GM18507 (cell line): ENCODE results near the gene PCDHB9.
"Not testable (repeated sequence)": the region's sequence is repeated elsewhere in the genome, so short reads cannot be mapped to it uniquely, and the experiment has no call there.

Experiments
- DNase-seq: peaks from one replicate; pipeline ENCODE4 v3.0.0; 2011; ENCODE audit warnings: low read depth; ENCODE audit not compliant: insufficient read length; ENCODE audit errors: extremely low spot score
- FAIRE-seq: peaks from 2 replicates; lab custom pipeline; 2011; peaks lifted over from hg19 to GRCh38; lab: Jason Lieb, UNC

The PCDHB9 gene

DNA sequence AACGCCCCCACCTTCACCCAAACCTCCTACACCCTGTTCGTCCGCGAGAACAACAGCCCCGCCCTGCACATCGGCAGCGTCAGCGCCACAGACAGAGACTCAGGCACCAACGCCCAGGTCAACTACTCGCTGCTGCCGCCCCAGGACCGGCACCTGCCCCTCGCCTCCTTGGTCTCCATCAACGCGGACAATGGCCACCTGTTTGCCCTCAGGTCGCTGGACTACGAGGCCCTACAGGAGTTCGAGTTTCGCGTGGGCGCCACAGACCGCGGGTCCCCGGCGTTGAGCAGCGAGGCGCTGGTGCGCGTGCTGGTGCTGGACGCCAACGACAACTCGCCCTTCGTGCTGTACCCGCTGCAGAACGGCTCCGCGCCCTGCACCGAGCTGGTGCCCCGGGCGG, 37.9 kb downstream of the PCDHB9 start:
- not testable (repeated sequence) for DNase-seq

DNA sequence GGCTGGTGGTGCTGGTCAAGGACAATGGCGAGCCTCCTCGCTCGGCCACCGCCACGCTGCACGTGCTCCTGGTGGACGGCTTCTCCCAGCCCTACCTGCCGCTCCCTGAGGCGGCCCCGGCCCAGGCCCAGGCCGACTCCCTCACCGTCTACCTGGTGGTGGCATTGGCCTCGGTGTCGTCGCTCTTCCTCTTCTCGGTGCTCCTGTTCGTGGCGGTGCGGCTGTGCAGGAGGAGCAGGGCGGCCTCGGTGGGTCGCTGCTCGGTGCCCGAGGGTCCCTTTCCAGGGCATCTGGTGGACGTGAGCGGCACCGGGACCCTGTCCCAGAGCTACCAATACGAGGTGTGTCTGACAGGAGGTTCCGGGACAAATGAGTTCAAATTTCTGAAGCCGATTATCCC, 38.5 kb downstream of the PCDHB9 start:
- not testable (repeated sequence) for FAIRE-seq, DNase-seq

More for the DNA sequence above, 37.9 kb downstream of the PCDHB9 start:
- not testable (repeated sequence) for FAIRE-seq

DNA sequence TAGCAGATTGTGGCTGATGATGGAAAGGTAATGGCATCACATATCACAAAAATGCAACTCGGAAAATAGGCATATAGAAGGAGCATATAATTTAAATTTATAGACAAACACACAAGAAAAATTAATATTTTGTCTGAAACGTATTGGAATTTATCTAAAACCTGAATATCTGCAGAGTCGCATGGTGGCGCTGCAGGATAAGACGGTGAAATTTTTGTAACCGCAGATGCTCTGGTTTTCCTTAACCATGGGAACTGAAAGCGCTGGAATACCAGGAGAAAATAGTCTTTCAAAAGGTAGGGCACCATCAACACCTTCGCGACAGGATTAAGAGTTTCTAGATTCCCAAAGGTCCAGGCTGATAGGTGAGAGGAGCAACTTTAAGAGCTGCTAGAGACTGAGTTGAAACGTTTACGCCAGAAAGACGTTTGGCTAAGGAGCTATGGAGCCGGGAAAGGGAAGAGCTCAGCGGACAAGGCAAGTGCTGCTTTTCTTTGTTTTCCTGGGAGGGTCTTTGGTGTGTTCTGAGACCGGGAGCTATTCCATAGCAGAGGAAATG, 47.2 kb downstream of the PCDHB9 start:
- no peak for DNase-seq
- no peak for FAIRE-seq

DNA sequence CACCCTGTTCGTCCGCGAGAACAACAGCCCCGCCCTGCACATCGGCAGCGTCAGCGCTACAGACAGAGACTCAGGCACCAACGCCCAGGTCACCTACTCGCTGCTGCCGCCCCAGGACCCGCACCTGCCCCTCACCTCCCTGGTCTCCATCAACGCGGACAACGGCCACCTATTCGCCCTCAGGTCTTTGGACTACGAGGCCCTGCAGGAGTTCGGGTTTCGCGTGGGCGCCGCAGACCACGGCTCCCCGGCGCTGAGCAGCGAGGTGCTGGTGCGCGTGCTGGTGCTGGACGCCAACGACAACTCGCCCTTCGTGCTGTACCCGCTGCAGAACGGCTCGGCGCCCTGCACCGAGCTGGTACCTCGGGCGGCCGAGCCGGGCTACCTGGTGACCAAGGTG, 49.0 kb downstream of the PCDHB9 start:
- not testable (repeated sequence) for FAIRE-seq, DNase-seq

DNA sequence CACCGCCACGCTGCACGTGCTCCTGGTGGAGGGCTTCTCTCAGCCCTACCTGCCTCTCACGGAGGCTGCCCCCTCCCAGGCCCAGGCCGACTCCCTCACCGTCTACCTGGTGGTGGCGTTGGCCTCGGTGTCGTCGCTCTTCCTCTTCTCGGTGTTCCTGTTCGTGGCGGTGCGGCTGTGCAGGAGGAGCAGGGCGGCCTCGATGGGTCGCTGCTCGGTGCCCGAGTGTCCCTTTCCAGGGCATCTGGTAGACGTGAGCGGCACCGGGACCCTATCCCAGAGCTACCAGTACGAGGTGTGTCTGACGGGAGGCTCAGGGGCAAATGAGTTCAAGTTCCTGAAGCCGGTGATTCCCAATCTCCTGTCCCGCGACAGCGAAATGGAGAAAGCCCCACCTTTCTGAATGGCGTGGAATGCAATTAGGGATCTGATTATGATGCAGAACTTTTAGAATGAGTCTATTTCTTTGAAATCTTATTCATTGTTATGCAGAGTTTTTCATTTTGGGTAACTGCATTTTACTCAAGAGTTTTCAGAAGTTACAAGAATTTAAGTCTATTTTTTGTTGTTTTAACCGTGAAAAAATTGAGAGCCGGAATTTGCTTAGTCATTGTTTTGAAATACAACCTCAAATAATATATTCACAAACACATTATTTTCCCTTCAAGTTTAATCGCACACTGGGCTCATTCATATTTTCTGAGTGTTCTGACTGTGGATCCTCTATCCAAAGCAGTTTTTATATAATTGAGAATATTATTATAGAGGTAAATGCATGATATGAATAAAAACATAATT, 49.8 kb downstream of the PCDHB9 start:
- FAIRE-seq (no peak), DNase-seq (no peak)
